Endothelial cell of umbilical vein (primary cell): ENCODE data around the gene F8. TPM values are rescaled to one million over a fixed set of nuclear protein-coding genes. Genes with fewer than 3 reads are reported as not detected.

Experiments used
- BruUV-seq: library from RNA; stranded (reverse); fragments of 400-500 nt; replicated peaks from 2 replicates; lab custom pipeline; 2021; lab: Mats Ljungman, UMichigan
- CTCF ChIA-PET: fragments of 300-600, 350-600 bp; sonication (Branson Sonifier 250); formaldehyde crosslinking; loops from one replicate; lab custom pipeline; 2021; ENCODE audit warnings: antibody characterized with exemption, inconsistent platforms; lab: Charles Lee
- POLR2A ChIA-PET: fragments of 300-600, 350-600 bp; sonication (Branson Sonifier 250); formaldehyde crosslinking; loops from one replicate; lab custom pipeline; 2021; ENCODE audit warnings: antibody characterized with exemption, inconsistent platforms; lab: Charles Lee
- DNase-seq: peaks from one replicate; pipeline ENCODE4 v3.0.0-alpha.2; 2011; ENCODE audit warnings: low read depth, low spot score
- FAIRE-seq: peaks from 2 replicates; lab custom pipeline; 2011; peaks lifted over from hg19 to GRCh38; lab: Jason Lieb, UNC
- H2AFZ ChIP-seq: 2 replicates; pipeline ENCODE4 v1.6.0; 2012; ENCODE audit warnings: low read depth, low read length, control low read depth, inconsistent platforms
- H3K27ac ChIP-seq: 2 replicates; pipeline ENCODE4 v1.5.1; 2011; ENCODE audit warnings: low read depth, mild to moderate bottlenecking, control low read depth, low read length, moderate library complexity; ENCODE audit not compliant: insufficient read depth
- H3K27me3 ChIP-seq, 2 experiments: 2 replicates each; pipeline versions ENCODE4 v1.6.0 to v1.6.1; 2011; ENCODE audit warnings: low read length in 2 of 2, mixed read lengths in 1 of 2; ENCODE audit not compliant: control insufficient read depth in 2 of 2, insufficient read depth in 2 of 2
- H3K36me3 ChIP-seq, 2 experiments: 2 replicates in 1 of 2; 3 replicates in 1 of 2; pipeline ENCODE4 v1.5.1; 2011; ENCODE audit warnings: low read length in 2 of 2, mild to moderate bottlenecking in 1 of 2, moderate library complexity in 1 of 2; ENCODE audit not compliant: control insufficient read depth in 2 of 2, insufficient read depth in 2 of 2; ENCODE audit errors: extremely low read depth in 1 of 2
- H3K4me1 ChIP-seq: 3 replicates; pipeline ENCODE4 v1.5.1; 2011; ENCODE audit warnings: mild to moderate bottlenecking, low read length; ENCODE audit not compliant: control insufficient read depth, insufficient read depth; ENCODE audit errors: extremely low read depth
- H3K4me2 ChIP-seq: 2 replicates; pipeline ENCODE4 v1.6.1; 2011; ENCODE audit warnings: low read length, control low read depth, mixed read lengths; ENCODE audit not compliant: insufficient read depth
- H3K4me3 ChIP-seq, 3 experiments: fragments of 200-600 bp in 1 of 3; sonication (generic), shearing (Covaris generic) in 1 of 3; replicated peaks in 1 of 3; 2 replicates each; pipeline ENCODE4 v1.5.1; 2011 to 2016; ENCODE audit warnings: control low read depth in 3 of 3, low read length in 3 of 3, mild to moderate bottlenecking in 2 of 3, inconsistent platforms in 1 of 3, low read depth in 1 of 3, moderate library complexity in 1 of 3; ENCODE audit not compliant: insufficient read depth in 1 of 3
- H3K79me2 ChIP-seq: 2 replicates; pipeline ENCODE4 v1.6.0; 2012; ENCODE audit warnings: low read length, inconsistent platforms; ENCODE audit not compliant: control insufficient read depth, insufficient read depth
- H3K9ac ChIP-seq: replicated peaks from 2 replicates; pipeline ENCODE3; 2011; ENCODE audit warnings: low read length, control low read depth; ENCODE audit not compliant: insufficient read depth; ENCODE audit errors: extremely low read depth
- H3K9me1 ChIP-seq: replicated peaks from 3 replicates; pipeline ENCODE4 v1.6.0; 2011; ENCODE audit warnings: mild to moderate bottlenecking, low read length; ENCODE audit not compliant: control insufficient read depth, insufficient read depth; ENCODE audit errors: extremely low read depth
- H3K9me3 ChIP-seq: replicated peaks from 2 replicates; pipeline ENCODE4 v1.5.1; 2012; ENCODE audit warnings: low read length, inconsistent platforms; ENCODE audit not compliant: control insufficient read depth, insufficient read depth
- H4K20me1 ChIP-seq: replicated peaks from 2 replicates; pipeline ENCODE3; 2011; ENCODE audit warnings: mild to moderate bottlenecking, low read length; ENCODE audit not compliant: control insufficient read depth, insufficient read depth; ENCODE audit errors: extremely low read depth
- EZH2 ChIP-seq: IDR thresholded peaks from 2 replicates; pipeline ENCODE4 v1.6.1; 2012; ENCODE audit warnings: borderline replicate concordance, low read depth, mild to moderate bottlenecking, moderate library complexity, low read length, inconsistent platforms; ENCODE audit not compliant: severe bottlenecking
- FOS ChIP-seq: IDR thresholded peaks from 2 replicates; pipeline ENCODE4 v1.6.1; 2011; ENCODE audit warnings: mild to moderate bottlenecking, low read length, moderate library complexity, borderline replicate concordance; ENCODE audit not compliant: insufficient read depth
- JUN ChIP-seq: IDR thresholded peaks from 2 replicates; pipeline ENCODE4 v1.6.1; 2011; ENCODE audit warnings: borderline replicate concordance, low read depth; ENCODE audit not compliant: insufficient read length, insufficient read depth
- MYC ChIP-seq: IDR thresholded peaks from one replicate; pipeline ENCODE4 v1.6.1; 2011; ENCODE audit warnings: mild to moderate bottlenecking, low read depth, low read length
- POLR2A ChIP-seq: IDR thresholded peaks from 2 replicates; pipeline ENCODE4 v1.6.1; 2012; ENCODE audit warnings: low read depth, mild to moderate bottlenecking, control low read depth, low read length
- POLR2AphosphoS5 ChIP-seq: IDR thresholded peaks from 2 replicates; pipeline ENCODE4 v1.6.1; 2012; ENCODE audit warnings: low read depth, mild to moderate bottlenecking, control low read depth, low read length, moderate library complexity; ENCODE audit not compliant: insufficient read depth
- dilution Hi-C: fragments of 300-500 bp; cut with MboI; formaldehyde crosslinking; loops from one replicate; pipeline ENCODE4 v1.15.0; 2019; ENCODE audit warnings: low sequenced_read_pairs; ENCODE audit not compliant: extremely low pct_ligation_motif_present
- intact Hi-C: fragments of 100-400 bp; cut with micrococcal nuclease; formaldehyde crosslinking; loops from one replicate; pipeline ENCODE4 v1.10.0; 2022
- polyA plus RNA-seq, 4 experiments: library from polyadenylated mRNA; depleted of rRNA in 3 of 4; stranded (reverse) in 3 of 4; unstranded in 1 of 4; fragments of >200 nt; gene quantifications; 2 replicates each; pipeline versions ENCODE4 v1.2.1 to v1.2.3, GENCODE V29; 2011 to 2012; ENCODE audit warnings: missing spikeins in 1 of 4
- total RNA-seq: library from RNA; stranded (reverse); gene quantifications from 2 replicates; pipeline ENCODE4 v1.2.3, GENCODE V29; 2021
- TF ChIP-seq, protein P1 (sequence below), 2 donors: IDR thresholded peaks; 1 replicate in 1 of 2; 2 replicates in 1 of 2; pipeline ENCODE4 v1.5.1; 2011; ENCODE audit warnings: low read length in 2 of 2, mild to moderate bottlenecking in 2 of 2, moderate library complexity in 2 of 2, control low read depth in 1 of 2, inconsistent platforms in 1 of 2, low read depth in 1 of 2; ENCODE audit not compliant: insufficient read depth in 1 of 2; ENCODE audit errors: extremely low read depth in 1 of 2
- TF ChIP-seq, protein P2 (sequence below): IDR thresholded peaks from 2 replicates; pipeline ENCODE4 v1.6.1; 2011; ENCODE audit not compliant: insufficient read depth, insufficient read length

Gene F8
- total and polyA plus RNA-seq, 2 donors (not counting 3 experiments of a cell fraction or from before 2014, with no cell fraction given) = 0.62 to 1.1 TPM

DNA sequence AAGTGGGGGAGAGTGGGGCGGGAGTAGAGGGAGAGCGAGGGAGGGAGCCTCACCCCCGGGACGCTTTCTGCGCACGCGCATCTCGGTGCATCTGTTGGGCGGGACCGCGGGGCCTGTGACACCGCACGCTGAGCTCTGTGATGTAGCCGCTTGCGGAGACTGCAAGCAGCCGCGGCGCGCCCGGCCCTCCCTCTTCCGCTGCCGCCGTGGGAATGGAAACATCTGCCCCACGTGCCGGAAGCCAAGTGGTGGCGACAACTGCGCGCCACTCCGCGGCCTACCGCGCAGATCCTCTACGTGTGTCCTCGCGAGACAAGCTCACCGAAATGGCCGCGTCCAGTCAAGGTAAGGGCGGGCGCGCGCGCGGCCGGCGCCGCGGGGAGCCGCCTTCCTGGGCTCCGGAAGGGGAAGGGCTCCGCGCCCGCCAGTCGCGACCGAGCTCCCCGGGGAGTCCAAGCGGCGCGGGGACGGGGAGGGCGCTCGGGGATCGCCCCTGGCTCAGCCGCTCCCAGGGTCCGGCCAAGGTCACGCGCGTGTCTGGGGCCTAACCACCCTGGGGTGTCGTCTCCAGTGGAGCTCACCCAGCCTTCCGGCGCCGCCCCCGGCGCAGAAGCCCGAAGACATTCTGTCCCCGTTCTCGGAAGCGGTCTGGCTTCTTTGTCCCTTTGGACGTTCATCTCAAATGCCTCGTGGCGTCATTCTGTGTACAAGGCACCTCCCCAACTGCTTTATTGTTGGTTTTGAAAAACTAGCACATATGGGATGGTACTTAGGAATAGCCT is 4.4 kb upstream of the F8 start, which contains the start of gene FUNDC2:
Gene FUNDC2, plus strand, starts transcription at position 118 of the 782 bp plus-strand sequence. Its CDS starts 95 bp downstream, at position 213.
- Histone ChIP-seq H3K9me3 (no peaks in the 10 kb centered on the region), H3K9me1 (no peaks in the 10 kb centered on the region), H3K36me3 (no peaks in the 10 kb centered on the region), H3K4me3 (peak within 1 kb of the TSS; percentile 61 to 96 (median 82)), H2AFZ (peak within 1 kb of the TSS; percentile 57), H3K4me1 (no peaks in the 10 kb centered on the region), H3K9ac (peak within 1 kb of the TSS; percentile 95), H3K27ac (peak within 1 kb of the TSS; percentile 96), H3K4me2 (peak within 1 kb of the TSS; percentile 91), H4K20me1 (no peaks in the 10 kb centered on the region), H3K27me3 (peaks cover 2% of the 10 kb centered on the region in 2 experiments), H3K79me2 (peaks cover 10% of the 10 kb centered on the region)
- ChIA-PET POLR2A (no interaction called here), CTCF (interaction anchor here (0.6 to 1.5 kb wide), 9 partner anchors 9 to 190 kb away, joined by 3 to 8 read pairs (median 4); partner anchors contain the start of gene VBP1)
- no TSS peak for BruUV-seq
- TF ChIP-seq, protein P1, sequence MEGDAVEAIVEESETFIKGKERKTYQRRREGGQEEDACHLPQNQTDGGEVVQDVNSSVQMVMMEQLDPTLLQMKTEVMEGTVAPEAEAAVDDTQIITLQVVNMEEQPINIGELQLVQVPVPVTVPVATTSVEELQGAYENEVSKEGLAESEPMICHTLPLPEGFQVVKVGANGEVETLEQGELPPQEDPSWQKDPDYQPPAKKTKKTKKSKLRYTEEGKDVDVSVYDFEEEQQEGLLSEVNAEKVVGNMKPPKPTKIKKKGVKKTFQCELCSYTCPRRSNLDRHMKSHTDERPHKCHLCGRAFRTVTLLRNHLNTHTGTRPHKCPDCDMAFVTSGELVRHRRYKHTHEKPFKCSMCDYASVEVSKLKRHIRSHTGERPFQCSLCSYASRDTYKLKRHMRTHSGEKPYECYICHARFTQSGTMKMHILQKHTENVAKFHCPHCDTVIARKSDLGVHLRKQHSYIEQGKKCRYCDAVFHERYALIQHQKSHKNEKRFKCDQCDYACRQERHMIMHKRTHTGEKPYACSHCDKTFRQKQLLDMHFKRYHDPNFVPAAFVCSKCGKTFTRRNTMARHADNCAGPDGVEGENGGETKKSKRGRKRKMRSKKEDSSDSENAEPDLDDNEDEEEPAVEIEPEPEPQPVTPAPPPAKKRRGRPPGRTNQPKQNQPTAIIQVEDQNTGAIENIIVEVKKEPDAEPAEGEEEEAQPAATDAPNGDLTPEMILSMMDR (IDR thresholded peaks at IDR 0.05; ENCODE audit: extremely low read depth in 1 of 2, insufficient read depth in 1 of 2, low read depth in 1 of 2, low read length in 2 of 2) = no peak
- TF ChIP-seq MYC (no peak), EZH2 (no peak), FOS (no peak), POLR2AphosphoS5 (peak; percentile 61), POLR2A (no peak), JUN (no peak)
- TF ChIP-seq, protein P2, sequence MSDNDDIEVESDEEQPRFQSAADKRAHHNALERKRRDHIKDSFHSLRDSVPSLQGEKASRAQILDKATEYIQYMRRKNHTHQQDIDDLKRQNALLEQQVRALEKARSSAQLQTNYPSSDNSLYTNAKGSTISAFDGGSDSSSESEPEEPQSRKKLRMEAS = peak; percentile 67
- intact Hi-C loops (loop anchor here (1.0 to 5.0 kb wide), 3 partner anchors 44 to 190 kb away; partner anchors contain the start of genes BRCC3, CMC4, MTCP1 and VBP1), dilution Hi-C loops (no loop called here)
- FAIRE-seq (peak; percentile 94), DNase-seq (peak; percentile 94)
